HG02970 (cell line): ENCODE measurements around the gene CRISP3.
"Not testable (repeated sequence)": the region's sequence is repeated elsewhere in the genome, so short reads cannot be mapped to it uniquely, and the experiment has no call there.

Experiments
- ATAC-seq: cut with Tn5 transposase; IDR thresholded peaks from one replicate; pipeline ENCODE4 v1.9.1; 2021; ENCODE audit warnings: mild to moderate bottlenecking, moderate library complexity, moderate number of reproducible peaks; ENCODE audit not compliant: unreplicated experiment, low FRiP score

The CRISP3 gene

GRCh38 chr6:49744259-49744658 lies at the start of gene CRISP3:
Gene CRISP3, minus strand, starts transcription at chr6:49744388. Its CDS starts 21 bp downstream, at chr6:49744367.
- no peak for ATAC-seq

GRCh38 chr6:49790341-49790740 lies 46.2 kb upstream of the CRISP3 start:
- ATAC-seq = no peak

GRCh38 chr6:49787176-49787575 lies 43.0 kb upstream of the CRISP3 start, which contains the start of gene PGK2:
Gene PGK2, minus strand, starts transcription at chr6:49787285. Its CDS starts 98 bp downstream, at chr6:49787187.
- ATAC-seq = no peak

GRCh38 chr6:49784272-49784671 lies 40.1 kb upstream of the CRISP3 start:
- no peak for ATAC-seq

GRCh38 chr6:49782725-49783124 lies 38.5 kb upstream of the CRISP3 start:
- no peak for ATAC-seq

- no peak for ATAC-seq
Measured at GRCh38 chr6:49782293-49782692, 38.1 kb upstream of the CRISP3 start.

GRCh38 chr6:49776444-49776843 lies 32.3 kb upstream of the CRISP3 start:
- ATAC-seq = no peak

GRCh38 chr6:49775043-49775442 lies 30.9 kb upstream of the CRISP3 start:
- no peak for ATAC-seq

- no peak for ATAC-seq
Measured at GRCh38 chr6:49772285-49772684, 28.1 kb upstream of the CRISP3 start.

GRCh38 chr6:49766762-49767161 lies 22.6 kb upstream of the CRISP3 start:
- ATAC-seq = no peak

- ATAC-seq = no peak
Measured at GRCh38 chr6:49764571-49765236, 20.5 kb upstream of the CRISP3 start.

- ATAC-seq = no peak
Measured at GRCh38 chr6:49743429-49743828, 759 bp downstream of the CRISP3 start.

- ATAC-seq = no peak
Measured at GRCh38 chr6:49739423-49739822, 4.8 kb downstream of the CRISP3 start.

GRCh38 chr6:49736017-49736508 lies 8.1 kb downstream of the CRISP3 start:
- no peak for ATAC-seq

- ATAC-seq = no peak
Measured at GRCh38 chr6:49733680-49734079, 10.5 kb downstream of the CRISP3 start.

GRCh38 chr6:49732781-49733180 lies 11.4 kb downstream of the CRISP3 start:
- no peak for ATAC-seq

- ATAC-seq = no peak
Measured at GRCh38 chr6:49730251-49730650, 13.9 kb downstream of the CRISP3 start.

GRCh38 chr6:49723917-49724316 lies 20.3 kb downstream of the CRISP3 start:
- ATAC-seq = not testable (repeated sequence)

GRCh38 chr6:49721297-49721696 lies 22.9 kb downstream of the CRISP3 start:
- ATAC-seq = no peak

GRCh38 chr6:49720372-49720771 lies 23.8 kb downstream of the CRISP3 start:
- ATAC-seq = no peak

- ATAC-seq = no peak
Measured at GRCh38 chr6:49713346-49713745, 30.8 kb downstream of the CRISP3 start, which contains the start of gene CRISP2. Gene CRISP2, minus strand, starts transcription at chr6:49713543. Its CDS starts 4,347 bp downstream, at chr6:49709196.

- no peak for ATAC-seq
Measured at GRCh38 chr6:49698478-49698877, 45.7 kb downstream of the CRISP3 start.
